Ishikawa (cell line): ENCODE data around the gene INPP5B.

ENCODE experiments used
- EP300 ChIP-seq: IDR thresholded peaks from 2 replicates; pipeline ENCODE4 v1.6.1; 2012; ENCODE audit warnings: borderline replicate concordance
- FOXM1 ChIP-seq: IDR thresholded peaks from 2 replicates; pipeline ENCODE4 v1.6.1; 2012; ENCODE audit warnings: low read depth, borderline replicate concordance
- NFIC ChIP-seq: IDR thresholded peaks from 2 replicates; pipeline ENCODE4 v1.6.1; 2012
- TAF1 ChIP-seq: IDR thresholded peaks from 2 replicates; pipeline ENCODE4 v1.6.1; 2012; ENCODE audit warnings: low read depth, mild to moderate bottlenecking
- ZBTB7A ChIP-seq: IDR thresholded peaks from 2 replicates; pipeline ENCODE4 v1.6.1; 2012; ENCODE audit warnings: low read depth

DNA sequence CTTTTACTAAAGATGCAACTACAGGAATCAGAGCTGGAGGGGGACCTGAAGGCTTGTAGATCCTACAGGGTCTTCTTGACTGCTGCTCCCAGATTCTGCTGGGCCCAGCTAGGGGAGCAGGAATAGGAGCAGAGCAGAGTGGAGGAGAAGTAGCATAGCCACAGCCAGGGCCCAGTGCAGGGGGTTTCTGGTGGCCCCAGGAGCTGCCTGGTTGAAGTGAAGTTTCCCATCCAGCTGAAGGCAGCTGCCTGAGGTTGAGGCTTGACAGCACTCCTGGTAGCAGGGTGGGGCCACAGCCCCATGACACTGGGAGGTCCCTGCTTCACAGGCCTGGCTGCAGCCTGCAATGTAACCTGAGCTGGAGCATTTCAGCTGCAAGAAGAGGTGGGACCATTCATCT, 2.0 kb upstream of the INPP5B start:
- TF ChIP-seq EP300 (no peak), NFIC (no peak), TAF1 (no peak), FOXM1 (no peak), ZBTB7A (no peak)
